Head of caudate nucleus (tissue), 42 donors: ENCODE data around the gene FAM168A.

Source experiments
- DNase-seq, 42 donors: peaks; one replicate each; pipeline versions ENCODE4 v3.0.0 to v3.0.0-alpha.2; 2020 to 2021; ENCODE audit warnings: mixed read lengths in 7 of 42
- intact Hi-C: fragments of 100-400 bp; cut with DNase I; formaldehyde crosslinking; loops from one replicate; pipeline ENCODE4 v1.15.0; 2022

The FAM168A gene

GRCh38 chr11:73566977-73567755 lies 30.7 kb downstream of the FAM168A start:
- intact Hi-C loops = no loop called here
- no peak for DNase-seq

- DNase-seq = no peak
- intact Hi-C loops = no loop called here
Observed at GRCh38 chr11:73566422-73566821, 31.5 kb downstream of the FAM168A start.

GRCh38 chr11:73565804-73566203 lies 32.1 kb downstream of the FAM168A start:
- no peak for DNase-seq
- intact Hi-C loops = no loop called here

GRCh38 chr11:73564903-73565302 lies 33.0 kb downstream of the FAM168A start:
- intact Hi-C loops = no loop called here
- no peak for DNase-seq

GRCh38 chr11:73563539-73564200 lies 34.2 kb downstream of the FAM168A start:
- DNase-seq = no peak
- intact Hi-C loops = no loop called here

- intact Hi-C loops = no loop called here
- no peak for DNase-seq
Observed at GRCh38 chr11:73559743-73560142, 38.2 kb downstream of the FAM168A start.

GRCh38 chr11:73556966-73557365 lies 40.9 kb downstream of the FAM168A start:
- intact Hi-C loops = no loop called here
- DNase-seq = no peak

GRCh38 chr11:73555615-73556014 lies 42.3 kb downstream of the FAM168A start:
- no peak for DNase-seq
- intact Hi-C loops = no loop called here

- intact Hi-C loops = no loop called here
- DNase-seq = no peak
Observed at GRCh38 chr11:73554671-73555320, 43.1 kb downstream of the FAM168A start.

GRCh38 chr11:73553266-73553665 lies 44.6 kb downstream of the FAM168A start:
- intact Hi-C loops = no loop called here
- no peak for DNase-seq

GRCh38 chr11:73551677-73552076 lies 46.2 kb downstream of the FAM168A start:
- no peak for DNase-seq
- intact Hi-C loops = no loop called here

GRCh38 chr11:73549376-73549775 lies 48.5 kb downstream of the FAM168A start:
- DNase-seq = no peak
- intact Hi-C loops = no loop called here

GRCh38 chr11:73547706-73548595 lies 50.0 kb downstream of the FAM168A start:
- no peak for DNase-seq
- intact Hi-C loops = no loop called here

GRCh38 chr11:73542175-73542574 lies 55.7 kb downstream of the FAM168A start:
- intact Hi-C loops = no loop called here
- no peak for DNase-seq

- DNase-seq = no peak
- intact Hi-C loops = loop anchor here (10.0 kb wide), 1 partner anchor 55 kb away; the partner anchor contains the start of gene FAM168A
Observed at GRCh38 chr11:73539506-73540084, 58.3 kb downstream of the FAM168A start.

- intact Hi-C loops = loop anchor here (10.0 kb wide), 1 partner anchor 56 kb away; the partner anchor contains the start of gene FAM168A
- no peak for DNase-seq
Observed at GRCh38 chr11:73538381-73538872, 59.5 kb downstream of the FAM168A start.

- DNase-seq = no peak
Observed at GRCh38 chr11:73537969-73538368, 59.9 kb downstream of the FAM168A start.

GRCh38 chr11:73536961-73537360 lies 61.0 kb downstream of the FAM168A start:
- intact Hi-C loops = loop anchor here (10.0 kb wide), 1 partner anchor 58 kb away; the partner anchor contains the start of gene FAM168A
- DNase-seq = no peak

More at GRCh38 chr11:73537969-73538368, 59.9 kb downstream of the FAM168A start:
- intact Hi-C loops = loop anchor here (10.0 kb wide), 1 partner anchor 57 kb away; the partner anchor contains the start of gene FAM168A
